Measurements from ENCODE around the gene ZSCAN31.

Gene ZSCAN31

GRCh38 chr6:28343898-28344677 lies 8.1 kb upstream of the ZSCAN31 start:
- no CpG with 5 or more reads among the region's 1 CpG for WGBS (ENCODE audit: extremely low coverage, insufficient coverage, low lambda C conversion rate)
- H3K4me1 ChIP-seq (ENCODE audit: control insufficient read depth, low read depth, low read length) = no peaks in the 10 kb centered on the region
- no peak overlapping the region for H3K23ac ChIP-seq (ENCODE audit: low read length)
- H3K79me2 ChIP-seq (ENCODE audit: control insufficient read depth, insufficient read depth, low read length) = no peaks in the 10 kb centered on the region
- no peak overlapping the region for H3K18ac ChIP-seq (ENCODE audit: low read length)
- H2BK120ac ChIP-seq (ENCODE audit: low read depth, low read length) = no peak overlapping the region
- H3K36me3 ChIP-seq (ENCODE audit: control insufficient read depth, insufficient read depth, low read length) = no peaks in the 10 kb centered on the region
- H2BK15ac ChIP-seq (replicated peaks; ENCODE audit: low read depth) = no peak overlapping the region
- H4K8ac ChIP-seq (ENCODE audit: low read depth, low read length) = no peak overlapping the region
- no peak overlapping the region for H3K4me3 ChIP-seq (ENCODE audit: low read length)
- no peak overlapping the region for H4K5ac ChIP-seq (ENCODE audit: low read length)
- H3K4ac ChIP-seq (ENCODE audit: low read depth, low read length) = no peak overlapping the region
- H3K9ac ChIP-seq (ENCODE audit: low read length) = no peak overlapping the region
- H3K4me2 ChIP-seq (ENCODE audit: low read length) = no peak overlapping the region
- H3K27ac ChIP-seq (ENCODE audit: low read depth, low read length) = no peak overlapping the region
- H3K27me3 ChIP-seq (ENCODE audit: insufficient read depth, low read length, poor library complexity) = no peaks in the 10 kb centered on the region
- no peak overlapping the region for H3K56ac ChIP-seq (ENCODE audit: low read length)
- no peaks in the 10 kb centered on the region for H3K79me1 ChIP-seq (ENCODE audit: low read length)
- H2BK5ac ChIP-seq (ENCODE audit: low read length) = no peak overlapping the region
- DNase-seq = no peak
- H2AK5ac ChIP-seq (ENCODE audit: low read length) = no peak overlapping the region

- Histone ChIP-seq H2BK120ac (ENCODE audit: low read depth, low read length) (no peak overlapping the region), H3K79me2 (ENCODE audit: control insufficient read depth, insufficient read depth, low read length) (no peaks in the 10 kb centered on the region), H3K4me3 (ENCODE audit: low read length) (no peak overlapping the region), H4K8ac (ENCODE audit: low read depth, low read length) (no peak overlapping the region), H2BK15ac (replicated peaks; ENCODE audit: low read depth) (no peak overlapping the region), H2AK5ac (ENCODE audit: low read length) (no peak overlapping the region), H3K36me3 (ENCODE audit: control insufficient read depth, insufficient read depth, low read length) (no peaks in the 10 kb centered on the region), H3K27me3 (ENCODE audit: insufficient read depth, low read length, poor library complexity) (no peaks in the 10 kb centered on the region), H3K18ac (ENCODE audit: low read length) (no peak overlapping the region), H3K27ac (ENCODE audit: low read depth, low read length) (no peak overlapping the region), H4K5ac (ENCODE audit: low read length) (no peak overlapping the region), H3K79me1 (ENCODE audit: low read length) (no peaks in the 10 kb centered on the region), H3K9ac (ENCODE audit: low read length) (no peak overlapping the region), H3K4me1 (ENCODE audit: control insufficient read depth, low read depth, low read length) (peaks cover 2% of the 10 kb centered on the region), H3K4me2 (ENCODE audit: low read length) (no peak overlapping the region), H3K4ac (ENCODE audit: low read depth, low read length) (no peak overlapping the region), H3K56ac (ENCODE audit: low read length) (no peak overlapping the region), H3K23ac (ENCODE audit: low read length) (no peak overlapping the region), H2BK5ac (ENCODE audit: low read length) (no peak overlapping the region)
- DNase-seq = no peak
- no CpG with 5 or more reads among the region's 1 CpG for WGBS (ENCODE audit: extremely low coverage, insufficient coverage, low lambda C conversion rate)
These were observed 4.6 kb upstream of the ZSCAN31 start for GRCh38 chr6:28340310-28341095.

- H3K9ac ChIP-seq (ENCODE audit: low read length) = peak overlapping the region; percentile 77
- no peaks in the 10 kb centered on the region for H3K27me3 ChIP-seq (ENCODE audit: insufficient read depth, low read length, poor library complexity)
- H3K56ac ChIP-seq (ENCODE audit: low read length) = no peak overlapping the region
- no peak overlapping the region for H2BK15ac ChIP-seq (replicated peaks; ENCODE audit: low read depth)
- no peak overlapping the region for H3K23ac ChIP-seq (ENCODE audit: low read length)
- no peak overlapping the region for H3K27ac ChIP-seq (ENCODE audit: low read depth, low read length)
- no peaks in the 10 kb centered on the region for H3K36me3 ChIP-seq (ENCODE audit: control insufficient read depth, insufficient read depth, low read length)
- peaks cover 7% of the 10 kb centered on the region for H3K4me1 ChIP-seq (ENCODE audit: control insufficient read depth, low read depth, low read length)
- no peak for DNase-seq
- H3K79me2 ChIP-seq (ENCODE audit: control insufficient read depth, insufficient read depth, low read length) = no peaks in the 10 kb centered on the region
- no peak overlapping the region for H3K4ac ChIP-seq (ENCODE audit: low read depth, low read length)
- no peak overlapping the region for H4K8ac ChIP-seq (ENCODE audit: low read depth, low read length)
- H3K4me3 ChIP-seq (ENCODE audit: low read length) = no peak overlapping the region
- no peak overlapping the region for H2AK5ac ChIP-seq (ENCODE audit: low read length)
- H2BK120ac ChIP-seq (ENCODE audit: low read depth, low read length) = no peak overlapping the region
- no peak overlapping the region for H4K5ac ChIP-seq (ENCODE audit: low read length)
- H3K79me1 ChIP-seq (ENCODE audit: low read length) = no peaks in the 10 kb centered on the region
- no peak overlapping the region for H2BK5ac ChIP-seq (ENCODE audit: low read length)
- H3K18ac ChIP-seq (ENCODE audit: low read length) = no peak overlapping the region
- H3K4me2 ChIP-seq (ENCODE audit: low read length) = no peak overlapping the region
These were observed 1.2 kb upstream of the ZSCAN31 start for GRCh38 chr6:28337121-28337520.

GRCh38 chr6:28336284-28337120 lies 554 bp upstream of the ZSCAN31 start:
- DNase-seq = no peak
- Histone ChIP-seq H4K5ac (ENCODE audit: low read length) (no peak overlapping the region), H3K56ac (ENCODE audit: low read length) (peak overlapping the region; percentile 95), H3K18ac (ENCODE audit: low read length) (peak overlapping the region; percentile 89), H3K79me2 (ENCODE audit: control insufficient read depth, insufficient read depth, low read length) (no peaks in the 10 kb centered on the region), H3K4ac (ENCODE audit: low read depth, low read length) (no peak overlapping the region), H3K9ac (ENCODE audit: low read length) (peak overlapping the region; percentile 77), H2AK5ac (ENCODE audit: low read length) (no peak overlapping the region), H3K27me3 (ENCODE audit: insufficient read depth, low read length, poor library complexity) (no peaks in the 10 kb centered on the region), H3K36me3 (ENCODE audit: control insufficient read depth, insufficient read depth, low read length) (no peaks in the 10 kb centered on the region), H4K8ac (ENCODE audit: low read depth, low read length) (peak overlapping the region; percentile 95), H3K4me1 (ENCODE audit: control insufficient read depth, low read depth, low read length) (peaks cover 7% of the 10 kb centered on the region), H3K4me2 (ENCODE audit: low read length) (peak overlapping the region; percentile 76), H2BK15ac (replicated peaks; ENCODE audit: low read depth) (no peak overlapping the region), H3K79me1 (ENCODE audit: low read length) (no peaks in the 10 kb centered on the region), H3K23ac (ENCODE audit: low read length) (no peak overlapping the region), H3K27ac (ENCODE audit: low read depth, low read length) (peak overlapping the region; percentile 96), H2BK120ac (ENCODE audit: low read depth, low read length) (no peak overlapping the region), H2BK5ac (ENCODE audit: low read length) (no peak overlapping the region), H3K4me3 (ENCODE audit: low read length) (peak overlapping the region; percentile 54)
- WGBS (ENCODE audit: extremely low coverage, insufficient coverage, low lambda C conversion rate) = 100% methylated on average over 2 of the region's 24 CpGs

DNA sequence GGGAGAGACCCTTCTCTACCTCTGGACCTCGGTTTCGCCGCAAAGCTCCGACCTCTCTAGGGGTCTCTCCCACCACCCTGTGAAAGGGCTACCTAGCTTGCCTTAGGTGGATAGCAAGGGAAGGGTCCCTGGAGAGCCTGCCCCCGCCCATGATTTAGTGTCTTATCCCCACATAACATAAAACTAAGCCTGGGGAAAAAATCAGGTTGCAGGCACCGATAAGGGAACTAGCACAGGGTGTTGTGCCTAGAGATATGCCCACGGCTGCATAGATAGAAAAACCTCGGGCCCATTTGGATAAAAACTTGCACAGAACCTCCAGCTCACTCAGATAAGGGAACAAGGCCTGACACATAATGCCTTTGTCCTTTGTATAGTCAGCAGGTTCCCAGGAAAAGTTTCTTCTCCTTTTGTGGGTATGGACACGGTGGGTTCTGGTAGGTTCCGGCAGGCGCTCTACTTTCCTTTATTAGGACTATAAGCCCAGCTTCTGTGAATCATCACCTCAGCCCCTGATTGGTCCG lies 846 bp downstream of the ZSCAN31 start:
- Histone ChIP-seq H3K56ac (ENCODE audit: low read length) (peak overlapping the region; percentile 82), H2BK15ac (replicated peaks; ENCODE audit: low read depth) (no peak overlapping the region), H3K4me2 (ENCODE audit: low read length) (peak overlapping the region; percentile 47), H3K79me1 (ENCODE audit: low read length) (no peaks in the 10 kb centered on the region), H2BK120ac (ENCODE audit: low read depth, low read length) (no peak overlapping the region), H3K4me1 (ENCODE audit: control insufficient read depth, low read depth, low read length) (peaks cover 7% of the 10 kb centered on the region), H2BK5ac (ENCODE audit: low read length) (no peak overlapping the region), H3K4me3 (ENCODE audit: low read length) (no peak overlapping the region), H3K9ac (ENCODE audit: low read length) (peak overlapping the region; percentile 61), H3K4ac (ENCODE audit: low read depth, low read length) (peak overlapping the region; percentile 78), H3K27me3 (ENCODE audit: insufficient read depth, low read length, poor library complexity) (no peaks in the 10 kb centered on the region), H3K23ac (ENCODE audit: low read length) (no peak overlapping the region), H3K27ac (ENCODE audit: low read depth, low read length) (peak overlapping the region; percentile 62), H3K79me2 (ENCODE audit: control insufficient read depth, insufficient read depth, low read length) (no peaks in the 10 kb centered on the region), H4K5ac (ENCODE audit: low read length) (peak overlapping the region; percentile 33), H3K36me3 (ENCODE audit: control insufficient read depth, insufficient read depth, low read length) (no peaks in the 10 kb centered on the region), H3K18ac (ENCODE audit: low read length) (peak overlapping the region; percentile 88), H4K8ac (ENCODE audit: low read depth, low read length) (no peak overlapping the region), H2AK5ac (ENCODE audit: low read length) (no peak overlapping the region)
- no CpG with 5 or more reads among the region's 12 CpGs for WGBS (ENCODE audit: extremely low coverage, insufficient coverage, low lambda C conversion rate)
- DNase-seq = no peak

Measured in mesendoderm (in vitro differentiated cells).